Brain microvascular endothelial cell (primary cell): Measurements from ENCODE around the gene FANCG.

Experiments used
- DNase-seq: peaks from one replicate; pipeline ENCODE4 v3.0.0-alpha.2; 2020
- H3K27ac ChIP-seq: fragments of 250-450 bp; sonication (Bioruptor Pico); 2 replicates; pipeline ENCODE4 v1.5.1; 2020; ENCODE audit warnings: mild to moderate bottlenecking, moderate library complexity
- H3K27me3 ChIP-seq: fragments of 250-450 bp; sonication (Bioruptor Pico); replicated peaks from 2 replicates; pipeline ENCODE4 v1.5.1; 2020; ENCODE audit warnings: mild to moderate bottlenecking
- H3K36me3 ChIP-seq: fragments of 250-450 bp; sonication (Bioruptor Pico); replicated peaks from 2 replicates; pipeline ENCODE4 v1.5.1; 2020; ENCODE audit warnings: mild to moderate bottlenecking
- H3K4me3 ChIP-seq: 2 replicates; pipeline ENCODE4 v1.5.1; 2011; ENCODE audit warnings: low read depth, mild to moderate bottlenecking, control low read depth, low read length, moderate library complexity
- in situ Hi-C: cut with HindIII; loops from 2 replicates; pipeline ENCODE4 v1.10.0; 2017; ENCODE audit warnings: low sequenced_read_pairs, low pct_ligation_motif_present
- TF ChIP-seq, protein P1 (sequence below): IDR thresholded peaks from 2 replicates; pipeline ENCODE4 v1.5.1; 2011; ENCODE audit warnings: low read depth, mild to moderate bottlenecking, moderate library complexity, low read length, control low read depth, inconsistent platforms; ENCODE audit errors: missing control alignments

Gene FANCG

DNA sequence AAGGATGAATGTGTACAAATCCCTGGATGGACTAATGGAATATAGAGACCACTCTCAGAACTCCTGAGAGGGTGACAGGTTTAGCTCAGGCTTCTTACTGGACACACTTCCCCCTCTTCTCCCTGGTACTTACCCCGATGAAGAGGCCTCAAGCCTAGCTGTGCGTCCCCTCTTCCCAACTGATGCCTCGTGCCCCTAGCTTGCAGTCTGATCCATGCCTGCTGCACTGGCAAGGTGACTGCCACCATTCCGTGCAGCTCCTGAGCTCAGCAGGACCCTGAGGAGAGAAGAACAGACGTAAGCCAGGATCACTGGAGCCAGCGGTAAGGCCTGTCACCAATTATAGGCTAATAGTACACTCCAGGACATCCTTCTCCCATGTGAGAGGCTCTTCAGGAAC, 28.7 kb upstream of the FANCG start:
- in situ Hi-C loops, result no loop called here
- peaks cover 40% of the 10 kb centered on the region for H3K36me3 ChIP-seq
- no peak overlapping the region for H3K27ac ChIP-seq
- TF ChIP-seq, protein P1, sequence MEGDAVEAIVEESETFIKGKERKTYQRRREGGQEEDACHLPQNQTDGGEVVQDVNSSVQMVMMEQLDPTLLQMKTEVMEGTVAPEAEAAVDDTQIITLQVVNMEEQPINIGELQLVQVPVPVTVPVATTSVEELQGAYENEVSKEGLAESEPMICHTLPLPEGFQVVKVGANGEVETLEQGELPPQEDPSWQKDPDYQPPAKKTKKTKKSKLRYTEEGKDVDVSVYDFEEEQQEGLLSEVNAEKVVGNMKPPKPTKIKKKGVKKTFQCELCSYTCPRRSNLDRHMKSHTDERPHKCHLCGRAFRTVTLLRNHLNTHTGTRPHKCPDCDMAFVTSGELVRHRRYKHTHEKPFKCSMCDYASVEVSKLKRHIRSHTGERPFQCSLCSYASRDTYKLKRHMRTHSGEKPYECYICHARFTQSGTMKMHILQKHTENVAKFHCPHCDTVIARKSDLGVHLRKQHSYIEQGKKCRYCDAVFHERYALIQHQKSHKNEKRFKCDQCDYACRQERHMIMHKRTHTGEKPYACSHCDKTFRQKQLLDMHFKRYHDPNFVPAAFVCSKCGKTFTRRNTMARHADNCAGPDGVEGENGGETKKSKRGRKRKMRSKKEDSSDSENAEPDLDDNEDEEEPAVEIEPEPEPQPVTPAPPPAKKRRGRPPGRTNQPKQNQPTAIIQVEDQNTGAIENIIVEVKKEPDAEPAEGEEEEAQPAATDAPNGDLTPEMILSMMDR, result no peak
- no peak for DNase-seq
- no peaks in the 10 kb centered on the region for H3K27me3 ChIP-seq
- H3K4me3 ChIP-seq, result no peak overlapping the region

DNA sequence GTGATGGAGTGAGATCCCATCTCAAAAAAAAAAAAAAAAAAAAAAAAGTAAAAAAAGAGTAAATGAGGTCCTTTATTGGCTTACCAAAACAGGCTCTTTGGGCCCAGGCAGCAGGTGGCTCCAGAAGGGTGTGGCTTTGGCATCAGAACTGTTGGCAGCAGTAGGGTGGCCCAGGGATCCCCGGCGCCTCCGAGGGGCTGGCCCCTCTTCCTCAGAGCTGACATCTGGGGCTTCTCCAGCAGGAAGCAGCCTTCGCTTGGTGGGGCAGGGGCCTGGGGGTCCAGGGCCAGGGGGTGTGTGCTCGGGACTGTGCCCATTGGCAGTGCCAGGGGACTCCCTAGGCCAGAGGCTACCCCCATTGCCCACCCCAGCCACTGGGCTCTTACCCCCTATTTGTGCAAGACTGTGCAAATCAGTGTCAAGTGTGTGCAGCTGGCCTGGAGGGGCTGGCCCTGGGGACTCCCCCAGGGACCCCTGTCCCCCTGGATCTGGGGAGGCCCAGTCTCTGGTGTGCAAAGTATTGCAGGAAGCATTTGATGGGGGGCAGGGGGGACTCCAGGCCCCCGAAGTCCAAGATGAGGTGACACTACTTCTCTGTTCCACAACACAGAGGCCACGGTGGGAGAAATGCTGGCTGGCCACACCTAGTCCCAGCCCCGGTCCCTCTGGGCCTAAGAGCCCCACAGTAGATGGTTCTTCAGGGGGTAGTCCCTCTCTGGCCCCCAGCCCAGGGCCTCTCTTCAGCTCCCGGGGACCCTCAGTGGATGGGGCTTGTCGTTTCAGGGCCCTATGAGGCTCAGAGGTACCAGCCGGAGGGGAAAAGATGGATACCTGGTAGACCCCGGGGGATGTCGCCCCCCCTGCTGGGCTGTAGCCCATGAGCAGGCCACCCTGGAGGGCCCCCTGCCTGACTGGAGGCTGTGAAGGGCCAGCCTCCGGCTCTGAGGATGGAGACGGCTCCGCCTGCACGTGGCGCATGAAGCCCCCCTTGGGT, 27.9 kb upstream of the FANCG start:
- TF ChIP-seq, protein P1, result no peak
- Histone ChIP-seq H3K36me3 (peaks cover 40% of the 10 kb centered on the region), H3K27me3 (no peaks in the 10 kb centered on the region), H3K27ac (no peak overlapping the region), H3K4me3 (no peak overlapping the region)
- no peak for DNase-seq
- in situ Hi-C loops, result no loop called here

DNA sequence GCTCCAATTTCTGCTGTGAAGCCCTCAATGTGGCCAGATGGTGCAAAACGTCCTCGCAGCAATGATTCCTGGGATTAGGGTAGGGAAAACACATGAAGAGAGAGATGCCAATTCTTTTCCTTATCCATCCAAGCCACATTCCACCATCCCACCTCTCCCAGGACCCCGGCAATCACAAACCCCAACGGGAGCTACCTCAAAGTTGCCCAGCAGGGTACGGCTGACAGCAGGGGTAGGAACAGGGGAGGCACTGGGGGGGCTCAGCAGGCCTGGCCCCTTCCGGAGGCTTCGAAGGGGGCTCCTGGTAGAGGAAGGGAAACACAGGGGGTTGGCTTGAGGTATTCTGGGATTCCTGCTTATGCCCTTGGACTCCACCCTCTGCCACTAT, 26.6 kb upstream of the FANCG start:
- no peak overlapping the region for H3K4me3 ChIP-seq
- in situ Hi-C loops, result no loop called here
- DNase-seq, result no peak
- no peaks in the 10 kb centered on the region for H3K27me3 ChIP-seq
- TF ChIP-seq, protein P1, result no peak
- no peak overlapping the region for H3K27ac ChIP-seq
- peaks cover 46% of the 10 kb centered on the region for H3K36me3 ChIP-seq

DNA sequence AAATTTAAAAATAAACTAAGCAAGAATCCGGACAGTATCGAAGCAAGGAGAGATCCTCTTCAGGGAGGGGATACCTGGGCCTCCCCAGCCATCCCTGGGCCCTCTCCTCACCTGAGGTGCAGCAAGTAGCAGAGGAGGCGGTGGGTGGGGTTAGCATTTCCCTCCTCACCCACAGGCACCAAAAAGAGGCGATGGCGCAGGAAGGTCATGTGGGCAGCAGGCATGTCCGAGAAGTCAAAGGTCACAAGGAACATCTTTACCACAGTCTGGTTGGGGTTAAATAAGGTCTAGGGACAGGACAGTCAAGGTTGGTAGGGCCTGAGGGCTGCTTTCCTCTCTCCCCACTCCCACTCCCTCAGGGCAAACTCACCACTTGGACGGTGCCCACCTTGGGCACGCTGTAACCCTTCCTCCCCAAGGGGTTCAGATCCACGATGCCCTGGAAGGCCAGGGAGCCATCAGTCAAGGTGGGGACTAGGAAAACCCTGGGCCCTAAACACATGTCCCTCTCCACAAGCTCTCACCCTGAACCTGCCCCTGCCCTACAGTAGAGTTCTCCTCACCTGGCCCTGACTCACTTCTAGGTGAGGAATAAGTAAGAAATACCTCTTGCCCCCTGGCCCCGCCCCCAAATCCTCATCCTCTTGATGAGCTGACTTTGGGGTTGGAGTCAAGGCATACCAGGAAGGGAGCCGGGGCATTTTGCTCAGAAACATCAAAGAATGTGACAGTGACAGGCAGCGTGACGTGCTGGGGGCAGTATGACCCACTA, 26.0 kb upstream of the FANCG start:
- TF ChIP-seq, protein P1, result no peak
- H3K36me3 ChIP-seq, result peaks cover 50% of the 10 kb centered on the region
- in situ Hi-C loops, result no loop called here

DNA sequence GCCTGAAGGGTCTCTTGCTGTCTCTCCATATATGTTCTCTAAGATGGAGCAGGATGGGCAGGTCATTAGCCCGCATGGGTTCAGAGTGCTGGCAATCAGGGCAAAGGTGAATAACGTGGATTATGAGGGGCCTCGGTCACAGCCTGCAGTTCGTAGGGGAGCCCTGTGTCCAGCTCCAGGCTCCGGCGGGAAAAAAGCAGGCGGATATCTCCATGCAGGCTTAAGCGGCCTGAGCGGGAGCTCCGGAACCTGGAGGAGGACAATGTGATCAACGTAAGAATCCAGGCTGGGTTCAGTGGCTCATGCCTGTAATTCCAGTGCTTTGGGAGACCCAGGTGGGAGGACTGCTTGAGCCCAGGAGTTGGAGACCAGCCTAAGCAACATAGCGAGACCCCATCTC, 25.4 kb upstream of the FANCG start:
- Histone ChIP-seq H3K27me3 (no peaks in the 10 kb centered on the region), H3K36me3 (peaks cover 56% of the 10 kb centered on the region), H3K27ac (no peak overlapping the region), H3K4me3 (no peak overlapping the region)
- TF ChIP-seq, protein P1, result no peak
- DNase-seq, result no peak
- in situ Hi-C loops, result no loop called here

More for the DNA sequence above, 26.0 kb upstream of the FANCG start:
- H3K4me3 ChIP-seq, result no peak overlapping the region
- no peak for DNase-seq
- H3K27me3 ChIP-seq, result no peaks in the 10 kb centered on the region
- H3K27ac ChIP-seq, result no peak overlapping the region
